HCT116 (cell line): ENCODE results near the gene AKNAD1. TPM values are rescaled to one million over a fixed set of nuclear protein-coding genes. Genes with fewer than 3 reads are reported as not detected.

ENCODE experiments used
- ATAC-seq: fragments of 200-7000 bp; cut with Tn5 transposase; 2 replicates; pipeline ENCODE4 v1.9.1; 2020; ENCODE audit warnings: mild to moderate bottlenecking, moderate library complexity
- BruUV-seq: library from RNA; stranded (reverse); fragments of 400-500 nt; replicated peaks from 2 replicates; lab custom pipeline; 2021; lab: Mats Ljungman, UMichigan
- CTCF ChIA-PET: fragments of 300-600 bp; sonication (Branson Sonifier 250); formaldehyde crosslinking; loops from one replicate; lab custom pipeline; 2021; ENCODE audit warnings: antibody characterized with exemption; lab: Charles Lee
- POLR2A ChIA-PET: fragments of 300-600, 350-600 bp; sonication (Branson Sonifier 250); formaldehyde crosslinking; loops from one replicate; lab custom pipeline; 2021; ENCODE audit warnings: antibody characterized with exemption; lab: Charles Lee
- RAD21 ChIA-PET, 2 experiments: fragments of 300-600 bp; sonication (Branson Sonifier 250); formaldehyde crosslinking; loops; one replicate each; lab custom pipeline; 2023; ENCODE audit warnings: low total read pairs in 2 of 2; ENCODE audit not compliant: uncharacterized antibody in 2 of 2, unreplicated experiment in 2 of 2, low non-redundant PET in 1 of 2; lab: Charles Lee
- DNase-seq: peaks from one replicate; pipeline ENCODE4 v3.0.0-alpha.2; 2010; ENCODE audit warnings: low read depth, low spot score
- H2AFZ ChIP-seq: fragments of 200-600 bp; shearing (Covaris generic), sonication (generic); 2 replicates; pipeline ENCODE4 v1.6.1; 2017; ENCODE audit warnings: low read depth, mixed run types, mixed read lengths, antibody characterized with exemption, low read length; ENCODE audit not compliant: poor library complexity, severe bottlenecking
- H3K27ac ChIP-seq: 2 replicates; pipeline ENCODE4 v1.5.1; 2012; ENCODE audit warnings: low read depth, low read length
- H3K27me3 ChIP-seq: fragments of 200-600 bp; sonication (generic); 2 replicates; pipeline ENCODE4 v1.6.1; 2016; ENCODE audit warnings: mixed run types, low read length, mixed read lengths; ENCODE audit not compliant: insufficient read depth
- H3K36me3 ChIP-seq, 2 experiments: fragments of 200-500 bp in 1 of 2; fragments of 200-600 bp in 1 of 2; sonication (Bioruptor generic) in 1 of 2; sonication (generic) in 1 of 2; 2 replicates each; pipeline versions ENCODE4 v1.5.1 to v1.6.1; 2014 to 2016; ENCODE audit warnings: low read length in 2 of 2, inconsistent platforms in 1 of 2, mixed read lengths in 1 of 2, mixed run types in 1 of 2; ENCODE audit not compliant: insufficient read depth in 2 of 2, control insufficient read depth in 1 of 2
- H3K4me1 ChIP-seq, 2 experiments: fragments of 200-600 bp in 1 of 2; sonication (generic) in 1 of 2; 2 replicates each; pipeline versions ENCODE4 v1.5.1 to v1.6.1; 2012 to 2017; ENCODE audit warnings: low read length in 2 of 2, inconsistent platforms in 1 of 2, mild to moderate bottlenecking in 1 of 2, mixed read lengths in 1 of 2, mixed run types in 1 of 2, moderate library complexity in 1 of 2; ENCODE audit not compliant: insufficient read depth in 2 of 2, control insufficient read depth in 1 of 2
- H3K4me2 ChIP-seq: fragments of 200-600 bp; sonication (generic); 2 replicates; pipeline ENCODE4 v1.6.1; 2017; ENCODE audit warnings: mixed run types, low read length, mixed read lengths
- H3K4me3 ChIP-seq, 2 experiments: fragments of 200-600 bp in 1 of 2; sonication (generic) in 1 of 2; replicated peaks in 1 of 2; 2 replicates each; pipeline ENCODE4 v1.5.1; 2011 to 2016; ENCODE audit warnings: low read length in 2 of 2, control low read depth in 1 of 2, low read depth in 1 of 2, mild to moderate bottlenecking in 1 of 2, mixed read lengths in 1 of 2, mixed run types in 1 of 2
- H3K79me2 ChIP-seq: fragments of 200-600 bp; sonication (generic); 2 replicates; pipeline ENCODE4 v1.6.1; 2017; ENCODE audit warnings: mild to moderate bottlenecking, mixed run types, low read length, moderate library complexity, mixed read lengths; ENCODE audit not compliant: insufficient read depth
- H3K9ac ChIP-seq: fragments of 200-600 bp; sonication (generic); 2 replicates; pipeline ENCODE4 v1.6.1; 2016; ENCODE audit warnings: low read length, mixed read lengths
- H3K9me2 ChIP-seq: fragments of 200-600 bp; sonication (generic), shearing (Covaris generic); 2 replicates; pipeline ENCODE4 v1.6.1; 2017; ENCODE audit warnings: mixed run types, mild to moderate bottlenecking, moderate library complexity; ENCODE audit not compliant: insufficient read depth
- H3K9me3 ChIP-seq, 2 experiments: fragments of 200-500 bp in 1 of 2; fragments of 200-600 bp in 1 of 2; sonication (Bioruptor generic) in 1 of 2; sonication (generic) in 1 of 2; 2 replicates each; pipeline ENCODE4 v1.6.1; 2014 to 2017; ENCODE audit warnings: low read length in 2 of 2, mixed read lengths in 2 of 2, inconsistent platforms in 1 of 2, low read depth in 1 of 2, mild to moderate bottlenecking in 1 of 2, mixed run types in 1 of 2, moderate library complexity in 1 of 2; ENCODE audit not compliant: control insufficient read depth in 1 of 2, insufficient read depth in 1 of 2
- H4K20me1 ChIP-seq: fragments of 200-600 bp; sonication (generic), shearing (Covaris generic); 2 replicates; pipeline ENCODE4 v1.6.1; 2017; ENCODE audit warnings: mixed run types, mild to moderate bottlenecking, moderate library complexity; ENCODE audit not compliant: insufficient read depth
- CBX3 ChIP-seq: IDR thresholded peaks from 2 replicates; pipeline ENCODE4 v1.6.1; 2012; ENCODE audit warnings: low read depth
- CEBPB ChIP-seq: IDR thresholded peaks from 2 replicates; pipeline ENCODE4 v1.6.1; 2012; ENCODE audit warnings: low read depth
- EGR1 ChIP-seq: IDR thresholded peaks from 2 replicates; pipeline ENCODE4 v1.6.1; 2012; ENCODE audit warnings: low read depth
- EZH2 ChIP-seq: fragments of 200-600 bp; sonication (generic); IDR thresholded peaks from 2 replicates; pipeline ENCODE4 v1.6.1; 2017; ENCODE audit warnings: antibody characterized with exemption, mixed run types
- EZH2phosphoT487 ChIP-seq: fragments of 200-600 bp; IDR thresholded peaks from 2 replicates; pipeline ENCODE4 v1.6.1; 2018; ENCODE audit warnings: antibody characterized with exemption, borderline replicate concordance
- JUND ChIP-seq: IDR thresholded peaks from 2 replicates; pipeline ENCODE4 v1.6.1; 2012
- POLR2A ChIP-seq: IDR thresholded peaks from 2 replicates; pipeline ENCODE4 v1.7.0; 2011; ENCODE audit warnings: borderline replicate concordance; ENCODE audit not compliant: insufficient read depth, insufficient read length; ENCODE audit errors: extremely low read depth
- RAD21 ChIP-seq: IDR thresholded peaks from 2 replicates; pipeline ENCODE4 v1.6.1; 2012; ENCODE audit warnings: low read depth, mild to moderate bottlenecking
- SIN3A ChIP-seq: IDR thresholded peaks from 2 replicates; pipeline ENCODE4 v1.6.1; 2012; ENCODE audit warnings: low read depth
- SP1 ChIP-seq: IDR thresholded peaks from 2 replicates; pipeline ENCODE4 v1.6.1; 2012; ENCODE audit warnings: low read depth
- SRF ChIP-seq: IDR thresholded peaks from 2 replicates; pipeline ENCODE4 v1.6.1; 2012; ENCODE audit warnings: low read depth
- TCF7L2 ChIP-seq: IDR thresholded peaks from 2 replicates; pipeline ENCODE4 v1.7.0; 2011; ENCODE audit warnings: borderline replicate concordance, inconsistent platforms; ENCODE audit not compliant: insufficient read depth, insufficient read length; ENCODE audit errors: extremely low read depth
- YY1 ChIP-seq: IDR thresholded peaks from 2 replicates; pipeline ENCODE4 v1.6.1; 2011; ENCODE audit warnings: low read length, low read depth, moderate library complexity, mild to moderate bottlenecking; ENCODE audit not compliant: insufficient replicate concordance; ENCODE audit errors: extremely low read depth
- ZFX ChIP-seq: fragments of 450-650 bp; IDR thresholded peaks from 2 replicates; pipeline ENCODE4 v1.6.1; 2017
- ZNF274 ChIP-seq: fragments of 200-500 bp; sonication (Bioruptor generic); IDR thresholded peaks from 2 replicates; pipeline ENCODE4 v1.6.1; 2014; ENCODE audit warnings: mild to moderate bottlenecking, low read depth, low read length, inconsistent platforms
- intact Hi-C: fragments of 100-400 bp; cut with micrococcal nuclease; formaldehyde crosslinking; loops from 2 replicates; pipeline ENCODE4 v1.10.0; 2022
- total RNA-seq: library from RNA; stranded (reverse); gene quantifications from one replicate; pipeline ENCODE4 v1.2.1, GENCODE V29; 2021; ENCODE audit not compliant: unreplicated experiment
- TF ChIP-seq, protein P1 (sequence below), 3 experiments: fragments of 200-600 bp in 1 of 3; sonication (generic) in 1 of 3; IDR thresholded peaks in 2 of 3; conservative IDR thresholded peaks in 1 of 3; 2 replicates each; pipeline ENCODE4 v1.5.1; 2012 to 2017; ENCODE audit warnings: low read depth in 2 of 3, low read length in 2 of 3, antibody characterized with exemption in 1 of 3, borderline replicate concordance in 1 of 3, control low read depth in 1 of 3, mild to moderate bottlenecking in 1 of 3, mixed read lengths in 1 of 3, mixed run types in 1 of 3, moderate library complexity in 1 of 3; ENCODE audit not compliant: insufficient read depth in 1 of 3
- TF ChIP-seq, protein P2 (sequence below): IDR thresholded peaks from 2 replicates; pipeline ENCODE4 v1.6.1; 2012

The AKNAD1 gene
- total RNA-seq, 1 experiment from 2014 or later, result 0.15 TPM

DNA sequence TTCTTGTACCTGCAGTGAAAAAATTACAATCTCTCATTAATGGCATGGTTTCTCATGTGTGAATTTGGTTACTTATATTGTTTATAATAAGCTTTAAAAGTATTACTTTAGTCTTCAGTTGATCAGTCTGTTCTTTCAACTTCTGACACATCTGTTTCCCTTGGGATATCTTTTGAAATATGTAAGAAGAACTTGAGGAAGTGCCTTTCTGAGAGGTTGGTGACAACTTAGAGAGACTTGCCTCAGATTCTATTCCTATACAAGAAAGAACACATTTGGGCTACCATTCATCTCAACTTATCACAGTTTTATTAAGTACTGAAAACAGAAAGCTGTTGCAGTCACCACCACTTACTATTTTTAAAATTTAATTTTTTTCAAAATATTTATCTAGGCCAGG is 8.1 kb downstream of the AKNAD1 start:
- Histone ChIP-seq H4K20me1 (no peaks in the 10 kb centered on the region), H3K9ac (no peak overlapping the region), H3K27me3 (no peaks in the 10 kb centered on the region), H3K79me2 (no peaks in the 10 kb centered on the region), H2AFZ (no peak overlapping the region), H3K36me3 (no peaks in the 10 kb centered on the region)
- CTCF ChIA-PET, result no interaction called here
- BruUV-seq, result no TSS peak
- no peak for DNase-seq
- intact Hi-C loops, result no loop called here
- ATAC-seq, result no peak
- no peak for TF ChIP-seq ZNF274
- TF ChIP-seq CBX3, result no peak
- TF ChIP-seq RAD21, result no peak
- TF ChIP-seq POLR2A, result no peak
- TF ChIP-seq SIN3A, result no peak
- TF ChIP-seq EZH2, result no peak
- TF ChIP-seq JUND, result no peak
- TF ChIP-seq, protein P1, sequence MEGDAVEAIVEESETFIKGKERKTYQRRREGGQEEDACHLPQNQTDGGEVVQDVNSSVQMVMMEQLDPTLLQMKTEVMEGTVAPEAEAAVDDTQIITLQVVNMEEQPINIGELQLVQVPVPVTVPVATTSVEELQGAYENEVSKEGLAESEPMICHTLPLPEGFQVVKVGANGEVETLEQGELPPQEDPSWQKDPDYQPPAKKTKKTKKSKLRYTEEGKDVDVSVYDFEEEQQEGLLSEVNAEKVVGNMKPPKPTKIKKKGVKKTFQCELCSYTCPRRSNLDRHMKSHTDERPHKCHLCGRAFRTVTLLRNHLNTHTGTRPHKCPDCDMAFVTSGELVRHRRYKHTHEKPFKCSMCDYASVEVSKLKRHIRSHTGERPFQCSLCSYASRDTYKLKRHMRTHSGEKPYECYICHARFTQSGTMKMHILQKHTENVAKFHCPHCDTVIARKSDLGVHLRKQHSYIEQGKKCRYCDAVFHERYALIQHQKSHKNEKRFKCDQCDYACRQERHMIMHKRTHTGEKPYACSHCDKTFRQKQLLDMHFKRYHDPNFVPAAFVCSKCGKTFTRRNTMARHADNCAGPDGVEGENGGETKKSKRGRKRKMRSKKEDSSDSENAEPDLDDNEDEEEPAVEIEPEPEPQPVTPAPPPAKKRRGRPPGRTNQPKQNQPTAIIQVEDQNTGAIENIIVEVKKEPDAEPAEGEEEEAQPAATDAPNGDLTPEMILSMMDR (IDR thresholded peaks at IDR 0.05 in 2 of 3, conservative IDR thresholded peaks at IDR 0.05 in 1 of 3; ENCODE audit: borderline replicate concordance in 1 of 3, insufficient read depth in 1 of 3, low read depth in 2 of 3, low read length in 2 of 3), result no peak
- TF ChIP-seq EGR1, result no peak
- TF ChIP-seq, protein P2, sequence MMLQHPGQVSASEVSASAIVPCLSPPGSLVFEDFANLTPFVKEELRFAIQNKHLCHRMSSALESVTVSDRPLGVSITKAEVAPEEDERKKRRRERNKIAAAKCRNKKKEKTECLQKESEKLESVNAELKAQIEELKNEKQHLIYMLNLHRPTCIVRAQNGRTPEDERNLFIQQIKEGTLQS, result no peak
- TF ChIP-seq SRF, result no peak
- no peak for TF ChIP-seq YY1
- no peak for TF ChIP-seq CEBPB
- TF ChIP-seq EZH2phosphoT487, result no peak
- no peak for TF ChIP-seq TCF7L2
- no peak for TF ChIP-seq ZFX
- TF ChIP-seq SP1, result no peak
- TF ChIP-seq, all 23 proteins: peak for 0
- ChIA-PET RAD21 (no interaction called here), POLR2A (no interaction called here)
- Histone ChIP-seq H3K9me3 (no peaks in the 10 kb centered on the region), H3K4me2 (no peak overlapping the region), H3K4me3 (no peak overlapping the region), H3K4me1 (no peaks in the 10 kb centered on the region), H3K9me2 (no peaks in the 10 kb centered on the region), H3K27ac (no peak overlapping the region)
